Stomach (tissue), 9 donors: Measurements from ENCODE around the gene BBC3. TPM values are rescaled to one million over a fixed set of nuclear protein-coding genes. Genes with fewer than 3 reads are reported as not detected.

Experiments
- DNase-seq, 2 donors: peaks; one replicate each; pipeline versions ENCODE4 v3.0.0 to v3.0.0-alpha.2; 2013 to 2019
- H3K27ac ChIP-seq, 5 donors: fragments of 200-600 bp in 4 of 5; sonication (generic) in 4 of 5; one replicate each; pipeline ENCODE4 v1.5.1; 2013 to 2019; ENCODE audit warnings: mild to moderate bottlenecking in 1 of 5, moderate library complexity in 1 of 5
- H3K27me3 ChIP-seq, 3 donors: fragments of 200-600 bp; sonication (generic); one replicate each; pipeline ENCODE4 v1.5.1; 2017 to 2019; ENCODE audit warnings: mixed run types in 1 of 3
- H3K36me3 ChIP-seq, 4 donors: fragments of 200-600 bp; sonication (generic); 1 replicate in 3 of 4; 2 replicates in 1 of 4; pipeline ENCODE4 v1.5.1; 2016 to 2019
- H3K4me1 ChIP-seq, 4 donors: fragments of 200-600 bp; sonication (generic); one replicate each; pipeline ENCODE4 v1.5.1; 2016 to 2019
- H3K4me3 ChIP-seq, 4 donors: fragments of 200-600 bp; sonication (generic) in 3 of 4; one replicate each; pipeline ENCODE4 v1.5.1; 2016 to 2019; ENCODE audit warnings: mild to moderate bottlenecking in 1 of 4
- H3K9me3 ChIP-seq, 4 donors: fragments of 200-600 bp; sonication (generic); one replicate each; pipeline ENCODE4 v1.5.1; 2016 to 2019
- CTCF ChIP-seq, 7 experiments: fragments of 450-650 bp in 4 of 7; fragments of 200-600 bp in 3 of 7; sonication (generic) in 3 of 7; IDR thresholded peaks; one replicate each; pipeline ENCODE4 v1.5.1; 2016 to 2019; ENCODE audit warnings: antibody characterized with exemption in 7 of 7, control low read depth in 2 of 7, mild to moderate bottlenecking in 1 of 7
- EP300 ChIP-seq: sonication (generic); formaldehyde crosslinking; IDR thresholded peaks from one replicate; pipeline ENCODE4 v1.6.1; 2017; ENCODE audit warnings: antibody characterized with exemption
- POLR2A ChIP-seq, 4 donors: fragments of 450-650 bp; IDR thresholded peaks; one replicate each; pipeline ENCODE4 v1.6.1; 2016; ENCODE audit warnings: antibody characterized with exemption in 4 of 4, control low read depth in 2 of 4, mild to moderate bottlenecking in 1 of 4, moderate library complexity in 1 of 4
- POLR2AphosphoS5 ChIP-seq, 3 donors: sonication (generic); formaldehyde crosslinking; IDR thresholded peaks; one replicate each; pipeline ENCODE4 v1.6.1; 2016; ENCODE audit warnings: antibody characterized with exemption in 3 of 3
- WGBS, 5 donors: extraction: QIAGEN DNeasy Blood & Tissue Kit in 3 of 5; methylation state at CpG; one replicate each; pipeline versions ENCODE4 v1.1.5 to v1.1.7; 2013 to 2018; 5-methylcytosine and 5-hydroxymethylcytosine counted together
- intact Hi-C: fragments of 100-400 bp; cut with DNase I; formaldehyde crosslinking; loops from one replicate; pipeline ENCODE4 v1.15.1; 2023; ENCODE audit warnings: low total_unique reads
- polyA plus RNA-seq, 3 donors: library from polyadenylated mRNA; stranded (reverse); fragments of 200-250 nt; gene quantifications; one replicate each; pipeline ENCODE4 v1.2.3, GENCODE V29; 2013
- total RNA-seq, 5 donors: library from RNA; depleted of rRNA; stranded (reverse); fragments of >200 nt; gene quantifications; one replicate each; pipeline versions ENCODE4 v1.1.0 to v1.2.3, GENCODE V29; 2014 to 2016
- donor health status: healthy with polysubstance abuse.
- donor health status: Bipolar disorder and iron deficiency.
- donor health status: healthy.

BBC3 gene
- total and polyA plus RNA-seq, 8 donors: 2.9 to 69.2 (median 10.9) TPM

- WGBS, 5 donors: 2 to 8% (median 4%) methylated on average over 39 to 55 of the region's 56 CpGs
- Histone ChIP-seq H3K4me3 (peak overlapping the region; percentile 57 to 99 (median 86)), H3K27me3 (no peaks in the 10 kb centered on the region), H3K9me3 (no peaks in the 10 kb centered on the region), H3K36me3 (peaks cover 2 to 24% (median 15%) of the 10 kb centered on the region in 4 donors), H3K27ac (peak overlapping the region; percentile 96 to 100 (median 99)), H3K4me1 (peaks cover 48 to 60% (median 54%) of the 10 kb centered on the region in 4 donors)
- intact Hi-C loops: no loop called here
- DNase-seq: peak; percentile 80 to 86
- TF ChIP-seq POLR2A (IDR thresholded peaks at IDR 0.05) (peak in 2 of 4 donors; percentile 4 to 21), CTCF (IDR thresholded peaks at IDR 0.05) (peak in 1 of 7 experiments; percentile 15), POLR2AphosphoS5 (IDR thresholded peaks at IDR 0.05) (peak; percentile 67 to 88 (median 75)), EP300 (no peak)
Observed at GRCh38 chr19:47226426-47227351, 4.3 kb downstream of the BBC3 start.

DNA sequence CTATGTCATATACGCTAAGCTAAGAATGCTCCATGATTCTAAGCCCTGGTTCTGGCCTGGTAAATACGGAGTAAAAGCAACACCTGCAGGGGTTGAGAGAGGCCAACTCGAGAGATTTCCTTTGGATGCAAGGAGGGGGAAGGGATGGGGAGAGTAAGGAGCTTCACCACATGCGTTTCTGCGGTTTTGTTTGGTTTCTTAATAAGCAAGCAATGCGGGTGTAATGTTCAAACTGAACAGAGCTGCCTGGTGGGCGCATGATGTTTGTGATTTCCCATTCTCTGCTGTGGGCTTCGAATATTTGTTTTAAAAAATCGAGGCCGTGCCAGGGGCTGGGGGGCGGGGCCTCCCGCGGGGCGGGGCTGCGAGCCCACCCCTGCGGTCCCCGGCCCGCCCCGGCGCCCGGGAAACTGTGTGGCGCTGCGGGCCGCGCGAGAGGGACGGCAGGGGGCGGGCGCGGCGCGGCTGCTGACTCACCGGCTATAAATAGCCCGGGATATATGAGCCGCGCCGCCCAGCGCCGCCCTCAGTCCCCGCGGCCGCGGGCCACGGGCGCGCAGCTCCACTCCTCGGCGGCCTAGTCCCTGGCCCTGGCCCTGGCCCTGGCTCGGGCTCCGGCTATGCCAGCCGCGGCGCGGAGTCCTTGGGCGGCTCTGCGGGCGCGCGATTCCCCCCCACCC lies 5.1 kb downstream of the BBC3 start:
- peak; percentile 93 to 97 for DNase-seq
- Histone ChIP-seq H3K4me1 (peaks cover 44 to 54% (median 49%) of the 10 kb centered on the region in 4 donors), H3K4me3 (peak overlapping the region; percentile 57 to 99 (median 86)), H3K9me3 (no peaks in the 10 kb centered on the region), H3K36me3 (peaks cover 10 to 32% (median 23%) of the 10 kb centered on the region in 4 donors), H3K27ac (peak overlapping the region; percentile 96 to 100 (median 99)), H3K27me3 (no peaks in the 10 kb centered on the region)
- TF ChIP-seq POLR2AphosphoS5 (IDR thresholded peaks at IDR 0.05): peak; percentile 98 to 100 (median 100)
- TF ChIP-seq EP300: no peak
- peak in 1 of 4 donors; percentile 76 for TF ChIP-seq POLR2A (IDR thresholded peaks at IDR 0.05)
- TF ChIP-seq CTCF (IDR thresholded peaks at IDR 0.05): peak in 3 of 7 experiments; percentile 23 to 81 (median 38)
- 2 to 9% (median 3%) methylated on average over 12 to 59 of the region's 59 CpGs for WGBS, 5 donors
- intact Hi-C loops: no loop called here

GRCh38 chr19:47221890-47222289 lies 9.1 kb downstream of the BBC3 start:
- no peaks in the 10 kb centered on the region for H3K27me3 ChIP-seq
- no peak for TF ChIP-seq POLR2A (IDR thresholded peaks at IDR 0.05)
- no peak for TF ChIP-seq CTCF (IDR thresholded peaks at IDR 0.05)
- TF ChIP-seq POLR2AphosphoS5 (IDR thresholded peaks at IDR 0.05): no peak
- no peak for TF ChIP-seq EP300
- WGBS, 5 donors: 92 to 98% (median 96%) methylated on average over 11 of the region's 11 CpGs
- intact Hi-C loops: no loop called here
- H3K36me3 ChIP-seq: peaks cover 16 to 41% (median 33%) of the 10 kb centered on the region in 4 donors
- H3K27ac ChIP-seq: no peak overlapping the region
- DNase-seq: no peak
- peaks cover 13 to 18% (median 15%) of the 10 kb centered on the region in 4 donors for H3K4me1 ChIP-seq
- no peaks in the 10 kb centered on the region for H3K9me3 ChIP-seq
- H3K4me3 ChIP-seq: no peak overlapping the region
